HG03066 (cell line): ENCODE results near the gene PRSS50.
"Not testable (repeated sequence)": the region's sequence is repeated elsewhere in the genome, so short reads cannot be mapped to it uniquely, and the experiment has no call there.

Experiments
- ATAC-seq: cut with Tn5 transposase; IDR thresholded peaks from one replicate; pipeline ENCODE4 v1.9.1; 2021; ENCODE audit warnings: low read depth; ENCODE audit not compliant: unreplicated experiment

Gene PRSS50, protein sequence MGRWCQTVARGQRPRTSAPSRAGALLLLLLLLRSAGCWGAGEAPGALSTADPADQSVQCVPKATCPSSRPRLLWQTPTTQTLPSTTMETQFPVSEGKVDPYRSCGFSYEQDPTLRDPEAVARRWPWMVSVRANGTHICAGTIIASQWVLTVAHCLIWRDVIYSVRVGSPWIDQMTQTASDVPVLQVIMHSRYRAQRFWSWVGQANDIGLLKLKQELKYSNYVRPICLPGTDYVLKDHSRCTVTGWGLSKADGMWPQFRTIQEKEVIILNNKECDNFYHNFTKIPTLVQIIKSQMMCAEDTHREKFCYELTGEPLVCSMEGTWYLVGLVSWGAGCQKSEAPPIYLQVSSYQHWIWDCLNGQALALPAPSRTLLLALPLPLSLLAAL

DNA sequence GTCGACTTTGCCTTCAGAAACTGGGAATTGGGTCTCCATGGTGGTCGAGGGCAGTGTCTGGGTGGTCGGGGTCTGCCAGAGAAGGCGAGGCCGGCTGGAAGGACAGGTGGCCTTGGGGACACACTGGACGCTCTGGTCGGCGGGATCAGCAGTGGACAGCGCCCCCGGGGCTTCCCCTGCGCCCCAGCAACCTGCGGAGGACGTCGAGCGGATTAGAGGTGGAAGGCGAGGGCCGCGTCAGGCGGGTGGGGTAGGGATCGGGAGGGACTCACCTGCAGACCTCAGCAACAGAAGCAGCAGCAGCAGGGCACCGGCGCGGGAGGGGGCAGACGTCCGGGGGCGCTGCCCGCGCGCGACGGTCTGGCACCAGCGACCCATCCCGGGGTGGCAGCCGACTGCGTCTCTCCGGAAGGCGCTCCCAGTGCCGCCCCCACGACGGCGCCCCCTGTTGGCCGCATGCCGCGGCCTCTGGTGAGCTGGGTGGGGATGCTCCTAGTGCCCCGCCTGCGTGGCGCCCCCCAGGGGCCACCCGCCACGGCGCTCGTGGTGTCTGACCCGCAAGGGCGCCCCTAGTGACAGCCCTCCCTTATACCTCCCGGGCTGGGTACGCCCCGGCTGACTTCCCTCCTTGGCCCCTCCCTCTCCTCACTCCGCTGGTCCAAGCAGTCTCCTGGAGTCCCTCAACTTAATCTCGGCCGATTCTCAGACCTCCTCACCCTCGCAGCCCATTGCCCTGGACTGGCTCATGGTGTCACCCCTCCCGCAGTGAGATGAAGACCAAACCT, at the start of gene PRSS50:
Gene PRSS50 (minus strand): TSS at position 423 of the 785 bp plus-strand sequence. CDS start 45 bp downstream, at position 378.
- ATAC-seq, result no peak

DNA sequence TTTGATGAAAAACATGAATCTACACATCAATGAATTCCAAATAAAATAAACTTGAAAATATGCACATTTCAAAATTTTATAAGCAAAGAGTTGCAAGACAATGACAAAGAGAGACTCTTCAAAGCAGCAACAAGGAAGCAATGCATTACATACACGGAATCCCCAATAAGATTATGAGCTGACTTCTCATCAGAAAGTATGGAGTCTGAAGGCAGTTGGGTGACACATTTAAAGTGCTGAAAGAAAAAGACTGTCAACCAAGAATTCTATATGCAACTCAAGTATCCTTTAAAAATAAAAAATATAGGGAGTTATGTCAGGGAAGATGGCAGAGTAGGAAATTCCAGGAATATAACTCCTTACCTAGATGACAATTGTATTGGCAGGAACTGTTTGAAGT, 46.5 kb upstream of the PRSS50 start:
- ATAC-seq, result no peak

DNA sequence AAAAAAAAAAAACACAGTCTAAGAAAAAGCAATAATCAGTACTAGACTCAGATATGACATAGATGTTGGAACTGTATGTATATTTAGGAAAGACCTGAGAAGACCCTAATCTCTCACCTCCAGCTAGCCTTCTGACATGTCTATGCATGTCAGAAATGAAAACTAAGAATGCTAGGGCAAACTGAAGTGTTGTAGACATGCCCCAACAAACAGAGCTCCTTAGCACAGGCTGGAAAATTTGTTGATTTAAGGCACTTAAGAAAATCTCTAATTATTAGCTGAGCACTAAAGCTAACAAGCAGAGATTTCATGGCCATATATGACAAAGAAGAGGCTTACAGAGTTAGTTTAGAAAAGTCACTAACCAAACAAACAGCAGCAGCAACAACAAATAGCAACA, 45.5 kb upstream of the PRSS50 start:
- no peak for ATAC-seq

DNA sequence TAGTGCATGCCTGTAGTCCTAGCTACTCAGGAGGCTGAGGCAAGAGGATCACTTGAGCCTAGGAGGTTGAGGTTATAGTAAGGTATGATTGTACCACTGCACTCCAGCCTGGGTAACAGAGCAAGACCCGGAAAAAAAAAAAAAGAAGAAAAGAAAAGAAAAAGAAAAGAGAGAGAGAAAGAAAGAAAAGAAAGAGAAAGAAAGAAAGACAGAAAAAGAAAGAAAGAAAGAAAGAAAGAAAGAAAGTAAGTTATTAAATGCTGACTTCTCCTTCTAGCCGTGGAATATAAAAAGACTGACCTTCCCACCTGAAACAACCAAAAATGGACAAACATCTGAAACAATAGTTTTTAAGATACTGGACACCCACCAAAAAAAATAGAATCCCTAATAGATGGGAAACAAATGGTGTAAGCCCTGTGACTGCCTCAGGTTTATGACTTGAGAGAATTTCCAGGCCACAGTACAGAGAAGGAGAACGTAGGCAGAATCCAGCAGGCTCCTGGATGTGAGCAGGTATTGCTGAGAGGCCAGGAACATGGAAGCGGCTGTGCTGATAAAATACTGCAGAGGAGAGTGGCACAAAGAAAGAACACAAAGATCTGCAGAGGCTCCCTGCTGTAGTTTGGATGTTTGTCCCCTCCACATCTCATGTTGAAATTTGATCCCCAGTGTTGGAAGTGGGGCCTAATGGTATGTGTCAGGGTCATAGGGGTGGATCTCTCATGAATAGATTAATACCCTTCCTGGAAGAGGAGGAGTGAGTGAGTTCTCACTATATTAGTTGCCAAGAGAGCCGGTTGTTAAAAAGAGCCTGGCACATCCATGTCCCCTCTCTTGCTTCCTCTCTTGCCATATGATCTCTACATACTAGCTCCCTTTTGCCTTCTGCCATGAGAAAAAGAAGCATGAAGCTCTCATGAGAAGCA, 41.8 kb upstream of the PRSS50 start:
- no peak for ATAC-seq

DNA sequence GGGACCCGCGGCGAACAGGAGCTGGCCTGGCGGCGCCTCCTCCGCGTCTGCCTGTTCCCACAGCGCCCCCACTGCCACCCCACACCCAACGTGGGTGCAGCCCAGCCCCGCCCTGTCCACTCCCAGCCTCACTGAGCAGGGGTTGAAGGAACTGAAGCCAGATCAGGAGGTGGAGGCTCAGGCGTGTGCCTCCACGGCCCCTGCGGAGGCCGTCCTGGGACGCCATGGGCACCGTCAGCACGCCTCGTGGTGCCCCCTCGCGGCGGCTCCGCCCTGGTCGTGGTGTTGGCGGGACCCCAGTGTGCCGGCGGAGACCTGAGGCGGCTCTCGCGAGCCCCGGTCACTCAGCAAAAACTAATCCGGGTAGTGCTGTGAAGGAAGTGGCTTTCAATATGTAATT, 39.0 kb upstream of the PRSS50 start:
- ATAC-seq, result no peak

DNA sequence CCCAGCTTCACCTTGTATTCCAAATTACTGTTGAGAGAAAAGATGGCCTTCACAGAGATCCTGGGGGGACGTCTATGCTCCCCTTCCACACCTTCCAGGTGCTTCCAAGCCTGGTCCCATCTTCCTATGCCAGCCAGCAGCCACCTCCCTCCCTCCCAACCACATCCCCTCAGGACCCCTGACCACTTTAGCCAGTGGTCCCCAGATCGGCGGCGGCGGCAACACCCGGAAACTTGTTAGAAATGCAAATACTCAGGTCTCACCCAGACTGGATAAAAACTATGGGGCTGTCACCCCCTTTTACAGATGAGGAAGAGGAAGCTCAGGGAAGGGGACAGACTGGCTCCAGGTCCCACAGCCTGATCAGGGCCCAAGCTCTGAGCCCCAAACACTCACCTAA, 38.0 kb upstream of the PRSS50 start:
- no peak for ATAC-seq

DNA sequence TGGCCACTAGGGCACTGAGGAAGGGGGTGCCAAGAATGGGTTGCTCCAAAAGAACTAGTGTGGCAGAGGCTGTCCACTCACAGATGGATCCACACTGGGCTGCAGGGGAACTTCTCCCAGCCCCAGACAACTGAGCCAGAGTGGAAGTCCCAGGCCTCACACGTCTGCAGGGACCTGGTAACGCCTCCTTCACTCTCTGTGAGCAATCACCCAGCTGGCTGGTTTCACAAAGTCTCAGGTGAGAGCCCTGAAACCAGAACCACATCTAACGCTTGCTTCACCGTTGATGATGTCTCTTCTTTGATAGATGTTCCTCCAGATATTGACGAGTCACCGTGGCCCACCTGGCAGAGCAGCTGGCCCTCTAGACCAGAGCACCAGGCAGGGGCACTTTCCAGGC, 35.5 kb upstream of the PRSS50 start:
- not testable (repeated sequence) for ATAC-seq

DNA sequence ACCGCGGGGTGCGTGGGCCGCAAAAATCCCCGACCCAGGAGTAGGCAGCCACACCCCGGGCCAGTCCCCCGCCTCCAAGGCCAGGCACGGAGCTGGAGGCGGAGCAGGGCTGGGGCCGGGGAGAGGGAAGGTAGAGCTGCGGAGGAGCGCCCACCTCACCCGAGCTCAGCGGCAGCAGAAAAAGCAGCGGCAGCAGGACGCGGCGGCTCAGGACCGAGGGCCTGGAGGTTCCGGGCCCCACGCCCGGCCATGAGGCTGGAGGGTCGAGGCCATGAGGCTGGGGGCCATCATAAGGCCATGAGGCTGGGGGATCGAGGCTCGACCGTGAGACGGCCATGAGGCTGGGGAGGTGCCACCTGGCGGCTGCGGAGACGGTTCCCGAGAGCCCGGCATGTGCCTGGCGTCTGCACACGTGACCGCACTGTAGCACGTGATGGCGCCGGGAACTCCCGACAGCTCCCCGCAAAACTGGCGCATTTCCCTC, 32.9 kb upstream of the PRSS50 start:
- ATAC-seq, result no peak

DNA sequence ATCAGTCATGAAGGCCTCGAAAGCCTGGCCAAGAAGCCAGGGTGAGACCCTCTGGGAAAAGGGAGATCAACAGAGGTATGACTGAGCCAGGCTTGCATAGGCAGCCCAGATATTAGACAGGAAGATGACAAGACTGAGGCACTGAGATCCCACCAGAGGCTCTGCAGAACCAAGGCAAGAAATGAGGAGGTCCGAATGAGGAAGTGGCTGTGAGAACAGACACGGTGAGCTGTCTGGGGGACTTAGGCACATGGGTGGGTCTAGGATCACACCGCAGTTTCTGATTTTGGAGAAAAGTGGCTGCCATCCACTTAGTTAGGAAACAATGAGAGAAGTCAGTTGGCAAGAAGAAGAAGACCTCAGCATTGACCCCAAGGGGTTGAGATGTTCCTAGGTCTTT, 31.5 kb upstream of the PRSS50 start:
- no peak for ATAC-seq

DNA sequence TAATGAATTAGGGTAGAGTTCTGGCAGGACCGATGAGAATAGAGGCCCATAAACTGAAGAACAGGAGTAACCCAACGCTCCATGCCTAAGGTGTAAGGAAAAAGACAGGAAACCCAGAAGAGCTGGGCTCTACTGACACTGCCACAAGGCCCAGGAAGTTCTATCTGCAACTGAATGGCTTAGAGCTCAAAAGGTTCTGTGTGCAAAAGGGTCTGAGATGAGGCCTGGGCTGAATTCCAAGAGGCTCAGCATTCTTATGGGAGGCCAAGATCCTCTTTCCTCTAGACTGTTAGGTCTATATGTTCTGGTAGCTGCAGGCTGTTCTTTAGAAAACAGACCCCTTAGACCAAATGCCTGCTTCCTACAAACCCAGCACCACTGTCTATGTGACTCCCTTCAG, 30.5 kb upstream of the PRSS50 start:
- ATAC-seq, result no peak

DNA sequence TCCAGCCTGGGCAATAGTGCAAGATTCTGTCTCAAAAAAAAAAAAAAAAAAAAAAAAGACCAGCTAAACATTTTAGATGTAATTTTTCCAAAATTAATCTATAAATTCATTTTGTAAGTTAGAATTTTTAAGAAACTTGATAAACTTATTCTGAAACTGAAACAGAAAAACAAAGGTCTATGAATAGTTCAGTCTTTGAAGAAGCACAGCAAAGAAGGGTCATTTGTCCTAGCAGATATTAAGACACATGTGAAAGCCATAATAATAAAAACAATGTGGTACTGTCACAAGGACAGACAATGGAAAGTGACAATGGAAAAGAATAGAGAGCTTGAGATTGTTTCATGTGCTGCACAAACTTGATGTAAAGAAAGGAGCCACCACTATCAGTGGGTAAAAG, 29.0 kb upstream of the PRSS50 start:
- ATAC-seq, result no peak

DNA sequence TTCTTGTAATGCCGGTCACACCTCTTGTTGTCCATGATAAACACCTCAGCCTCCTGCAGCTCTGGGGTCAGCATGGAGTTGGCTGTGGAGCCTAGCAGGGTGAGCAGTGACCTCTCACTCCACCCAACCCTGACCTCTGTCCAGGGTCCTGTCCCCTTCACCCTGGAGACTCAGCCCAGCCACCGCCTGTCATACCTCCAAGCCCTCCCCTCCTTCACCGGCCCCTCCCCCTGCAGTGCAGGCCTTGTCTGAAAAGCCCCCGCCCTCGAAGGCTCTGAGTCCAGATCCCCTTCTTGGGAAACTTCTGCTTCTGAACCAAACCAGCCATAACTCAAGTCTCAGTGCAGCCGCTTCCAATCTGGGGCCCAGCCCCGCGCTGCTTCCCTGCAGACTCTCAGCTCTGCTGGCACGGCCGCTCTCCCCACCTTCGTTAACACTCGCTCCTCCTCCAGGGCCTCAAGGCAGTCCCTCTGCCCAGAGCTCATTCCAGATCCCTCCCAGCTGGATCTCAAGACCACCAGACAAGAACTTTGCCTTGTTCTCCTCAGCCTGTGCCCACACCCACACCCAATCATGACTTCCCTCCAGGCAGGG, 25.4 kb upstream of the PRSS50 start:
- no peak for ATAC-seq

DNA sequence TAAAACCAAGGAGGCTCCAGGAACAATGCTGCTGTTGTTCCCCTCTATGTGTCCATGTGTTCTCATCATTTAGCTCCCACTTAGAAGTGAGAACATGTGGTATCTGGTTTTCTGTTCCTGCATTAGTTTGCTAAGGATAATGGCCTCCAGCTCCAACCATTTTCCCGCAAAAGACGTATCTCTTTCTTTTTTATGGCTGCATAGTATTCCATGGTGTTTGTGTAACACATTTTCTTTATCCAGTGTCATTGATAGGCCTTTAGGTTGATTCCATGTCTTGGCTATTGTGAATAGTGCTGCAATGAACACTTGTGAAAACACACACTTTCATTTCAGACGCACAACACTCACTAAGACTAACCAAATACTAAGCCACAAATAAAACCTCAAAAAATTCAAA, 21.9 kb upstream of the PRSS50 start:
- ATAC-seq, result not testable (repeated sequence)

DNA sequence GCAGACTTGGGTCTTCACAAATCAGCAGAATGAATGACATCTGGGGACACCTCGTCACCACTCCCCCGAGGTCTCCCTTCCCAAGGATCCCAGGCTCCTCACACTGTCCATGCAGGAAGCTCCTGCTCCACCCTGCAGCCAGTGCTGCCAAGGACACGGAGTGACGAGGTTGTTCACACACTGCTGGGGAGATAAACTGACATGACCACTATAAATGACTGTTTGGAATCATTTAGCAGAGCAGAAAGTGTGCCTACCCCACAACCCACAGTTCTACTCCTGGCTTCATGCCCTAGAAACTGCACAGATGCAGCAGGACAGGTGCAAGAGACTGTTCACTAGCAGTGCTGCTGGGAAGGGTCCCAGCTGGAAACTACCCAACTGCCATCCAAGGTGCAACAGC, 19.7 kb upstream of the PRSS50 start:
- no peak for ATAC-seq

DNA sequence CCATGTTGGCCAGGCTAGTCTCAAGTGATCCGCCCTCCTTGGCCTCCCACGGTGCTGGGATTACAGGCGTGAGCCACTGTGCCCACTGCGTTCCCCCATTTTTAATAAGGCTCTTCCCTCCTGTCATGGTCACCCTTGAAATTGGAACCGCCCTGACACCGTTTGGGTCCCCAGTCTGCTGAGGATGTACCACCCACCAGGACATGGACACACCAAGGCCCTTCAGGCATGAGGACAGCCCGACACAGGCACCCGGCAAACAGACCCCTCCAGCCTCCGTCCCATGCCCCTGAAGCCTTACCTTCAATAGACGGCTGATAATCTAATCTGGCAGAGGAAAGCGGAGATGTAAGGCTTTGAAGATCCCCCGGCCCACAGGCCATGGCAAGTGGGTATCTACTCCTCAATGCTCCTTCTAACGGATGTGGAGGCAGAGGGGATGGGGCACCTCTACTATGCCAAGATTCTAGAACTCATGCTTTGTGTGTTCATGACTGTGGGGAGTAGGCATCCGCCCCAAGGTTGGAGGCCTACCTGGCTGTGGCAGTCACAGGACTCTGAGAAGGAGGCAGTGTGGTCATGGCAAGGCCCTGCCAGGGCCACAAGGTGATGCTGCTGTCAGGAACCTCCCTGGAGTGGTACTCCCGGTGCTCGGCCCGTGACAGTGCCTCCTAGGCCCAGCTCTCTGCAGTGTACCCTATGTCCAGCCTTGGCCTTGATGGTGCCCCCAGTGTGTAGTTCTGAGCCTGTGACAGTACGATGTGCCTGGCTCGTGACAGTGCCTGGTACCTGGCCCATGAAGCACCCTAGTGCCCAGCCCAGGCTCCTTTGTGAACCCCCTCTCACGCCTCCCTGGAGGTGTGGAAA, 18.6 kb upstream of the PRSS50 start:
- ATAC-seq, result no peak

DNA sequence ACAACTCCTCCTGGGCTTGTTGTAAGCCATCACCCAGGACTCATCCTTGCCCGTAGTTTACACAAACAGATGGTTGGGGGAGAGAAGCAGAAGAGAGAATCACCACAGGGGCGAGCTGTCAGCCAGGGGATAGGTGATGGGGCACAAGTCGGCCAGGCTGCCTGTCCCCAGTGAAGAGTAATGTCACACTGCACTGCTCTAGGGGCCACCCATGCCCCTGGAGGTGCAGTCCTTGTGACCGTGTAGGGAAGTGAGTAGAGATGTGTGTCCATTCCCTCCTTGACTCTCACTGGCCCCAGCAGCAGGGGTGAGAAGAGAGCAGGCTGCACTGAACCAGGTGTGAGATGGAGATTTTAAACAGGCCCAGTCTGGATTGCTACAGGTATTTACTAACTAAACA, 17.1 kb upstream of the PRSS50 start:
- ATAC-seq, result no peak

DNA sequence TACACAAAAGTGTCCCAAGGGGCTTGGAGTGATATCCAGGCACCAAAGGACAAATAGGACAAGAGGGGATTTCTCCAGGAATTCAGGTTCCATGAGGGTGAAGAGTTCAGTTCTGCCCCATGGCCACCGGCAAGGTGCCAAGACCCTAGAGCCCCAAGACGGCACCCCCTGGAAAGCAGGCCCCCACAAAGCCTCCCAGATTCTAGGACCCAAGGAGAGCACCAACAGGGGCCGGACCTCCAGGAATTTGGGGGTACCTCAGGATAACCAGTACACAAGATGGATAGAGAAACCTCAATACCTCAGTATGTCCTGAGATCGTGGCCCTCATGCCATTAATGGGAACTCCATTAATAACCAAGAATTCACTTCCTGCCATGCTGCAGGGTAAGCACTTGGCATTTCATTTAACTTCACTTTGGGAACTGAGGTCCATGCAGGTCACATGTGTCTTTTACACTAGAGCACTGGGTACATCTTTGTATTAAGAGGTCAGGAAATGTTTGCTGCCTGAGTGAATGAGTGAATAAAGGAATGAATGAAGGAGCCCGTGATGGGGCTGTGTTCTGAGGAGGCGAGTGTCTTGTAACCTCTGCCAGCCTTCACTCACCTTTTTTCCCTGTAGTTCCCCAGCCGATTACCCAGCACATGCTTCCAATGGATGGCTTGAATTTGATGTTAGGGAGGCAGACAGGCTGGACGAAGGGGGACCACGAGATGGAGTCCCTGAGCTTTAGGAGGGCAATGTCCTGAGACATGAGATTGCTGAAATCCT, 15.5 kb upstream of the PRSS50 start:
- ATAC-seq, result no peak

DNA sequence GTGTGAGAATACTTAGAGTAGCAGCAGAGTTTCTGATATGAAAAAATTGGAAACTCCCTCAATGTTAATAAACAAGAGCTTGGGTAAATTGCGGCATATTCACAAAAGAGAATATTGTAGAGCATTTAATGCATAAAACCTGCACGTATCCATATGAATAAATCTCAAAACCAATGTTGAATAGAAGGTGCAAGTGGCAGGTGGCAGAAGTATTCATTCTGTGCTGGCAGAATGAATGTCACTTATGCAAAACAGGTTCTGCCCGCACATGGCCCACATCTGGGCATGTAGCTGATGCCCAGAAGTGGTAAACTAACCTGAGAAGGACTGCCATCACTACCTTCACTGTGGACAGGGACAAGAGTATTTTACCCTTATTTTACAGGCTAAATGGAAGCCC, 14.1 kb upstream of the PRSS50 start:
- ATAC-seq, result no peak

DNA sequence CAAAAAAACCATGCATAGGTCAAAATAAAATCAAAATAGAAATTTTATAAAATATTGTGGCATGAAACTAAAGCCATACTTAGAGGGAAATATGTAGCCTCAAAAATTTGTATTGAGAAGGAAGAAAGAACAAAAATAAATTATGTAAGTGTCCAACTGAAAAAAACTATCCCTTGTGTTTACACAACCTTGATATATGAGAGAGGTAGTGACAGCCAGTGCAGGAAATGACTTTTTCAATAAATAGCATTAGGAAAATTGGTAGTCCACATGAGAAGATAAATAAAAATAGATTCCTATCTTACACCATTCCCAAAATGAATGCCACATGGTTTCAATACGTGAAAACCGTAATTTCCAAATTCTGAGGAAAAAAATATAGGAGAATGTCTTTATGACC, 13.2 kb upstream of the PRSS50 start:
- no peak for ATAC-seq
